Neural progenitor cell (in vitro differentiated cells): ENCODE results near the gene CFAP69. TPM values are rescaled to one million over a fixed set of nuclear protein-coding genes. Genes with fewer than 3 reads are reported as not detected.
A peak's percentile ranks its signal among the peaks of the same experiment; 100 is the strongest.

Experiments used
- DNase-seq: peaks from one replicate; pipeline ENCODE4 v3.0.0-alpha.2; 2016; ENCODE audit warnings: low spot score
- H2AFZ ChIP-seq: fragments of 200-600 bp; sonication (generic); replicated peaks from 2 replicates; pipeline ENCODE4 v1.6.1; 2016; ENCODE audit warnings: antibody characterized with exemption
- H3F3A ChIP-seq: fragments of 200-600 bp; sonication (generic); 2 replicates; pipeline ENCODE4 v1.6.1; 2016; ENCODE audit warnings: antibody characterized with exemption, low read depth
- H3K27ac ChIP-seq: fragments of 200-600 bp; sonication (generic); 2 replicates; pipeline ENCODE4 v1.5.1; 2016; ENCODE audit warnings: mild to moderate bottlenecking
- H3K27me3 ChIP-seq: fragments of 200-600 bp; sonication (generic); 2 replicates; pipeline ENCODE4 v1.6.1; 2016; ENCODE audit warnings: mild to moderate bottlenecking, moderate library complexity
- H3K36me3 ChIP-seq: fragments of 200-600 bp; sonication (generic); 2 replicates; pipeline ENCODE4 v1.5.1; 2016
- H3K4me1 ChIP-seq: fragments of 200-600 bp; sonication (generic); 2 replicates; pipeline ENCODE4 v1.6.1; 2016; ENCODE audit warnings: mixed run types
- H3K4me2 ChIP-seq: fragments of 200-600 bp; sonication (generic); 2 replicates; pipeline ENCODE4 v1.6.1; 2016
- H3K4me3 ChIP-seq: fragments of 200-600 bp; sonication (generic); 2 replicates; pipeline ENCODE4 v1.5.1; 2016
- H3K79me2 ChIP-seq: fragments of 200-600 bp; sonication (generic); 2 replicates; pipeline ENCODE4 v1.6.1; 2016; ENCODE audit warnings: low read depth
- H3K9ac ChIP-seq: fragments of 200-600 bp; sonication (generic); 2 replicates; pipeline ENCODE4 v1.6.1; 2016
- H3K9me3 ChIP-seq: fragments of 200-600 bp; sonication (generic); 2 replicates; pipeline ENCODE4 v1.5.1; 2016; ENCODE audit warnings: low read depth
- H4K20me1 ChIP-seq: fragments of 200-600 bp; sonication (generic); 2 replicates; pipeline ENCODE4 v1.6.1; 2016; ENCODE audit warnings: low read depth
- H3K27ac Mint-ChIP-seq: 3 replicates; pipeline ENCODE4 v1.8.0; 2021; ENCODE audit warnings: mixed read lengths
- H3K27me3 Mint-ChIP-seq: 2 replicates; pipeline ENCODE4 v1.8.0; 2022; ENCODE audit warnings: low read depth, mild to moderate bottlenecking, inconsistent platforms, moderate library complexity, mixed read lengths; ENCODE audit not compliant: insufficient read depth
- H3K36me3 Mint-ChIP-seq: 3 replicates; pipeline ENCODE4 v1.8.0; 2021; ENCODE audit warnings: mixed read lengths
- H3K4me1 Mint-ChIP-seq: 3 replicates; pipeline ENCODE4 v1.8.0; 2021; ENCODE audit warnings: mixed read lengths
- H3K4me3 Mint-ChIP-seq: 3 replicates; pipeline ENCODE4 v1.8.0; 2021; ENCODE audit warnings: mild to moderate bottlenecking, moderate library complexity, mixed read lengths
- H3K9me3 Mint-ChIP-seq: 3 replicates; pipeline ENCODE4 v1.8.0; 2020; ENCODE audit warnings: mixed read lengths
- CTCF ChIP-seq: fragments of 200-600 bp; sonication (generic); IDR thresholded peaks from 2 replicates; pipeline ENCODE4 v1.5.1; 2017; ENCODE audit warnings: antibody characterized with exemption, mild to moderate bottlenecking
- EZH2 ChIP-seq: fragments of 200-600 bp; sonication (generic); IDR thresholded peaks from 2 replicates; pipeline ENCODE4 v1.6.1; 2017; ENCODE audit warnings: antibody characterized with exemption, mild to moderate bottlenecking, moderate library complexity
- EZH2phosphoT487 ChIP-seq: fragments of 200-600 bp; sonication (generic); IDR thresholded peaks from 2 replicates; pipeline ENCODE4 v1.6.1; 2017; ENCODE audit warnings: antibody characterized with exemption
- total RNA-seq: library from RNA; depleted of rRNA; stranded (reverse); fragments of >200 nt; gene quantifications from 2 replicates; pipeline ENCODE4 v1.2.3, GENCODE V29; 2015; ENCODE audit warnings: low replicate concordance

Gene CFAP69
- total RNA-seq, 1 donor from 2014 or later = 4.8 TPM

GRCh38 chr7:90345016-90345415, 100.0 kb downstream of the CFAP69 start:
- Histone ChIP-seq H3K27ac (no peak overlapping the region), H3K36me3 (no peaks in the 10 kb centered on the region), H3K4me3 (peak overlapping the region; percentile 77), H2AFZ (peak overlapping the region; percentile 94), H3K9me3 (no peaks in the 10 kb centered on the region), H3K79me2 (peaks cover 34% of the 10 kb centered on the region), H3K4me1 (no peaks in the 10 kb centered on the region), H4K20me1 (no peaks in the 10 kb centered on the region), H3K9ac (no peak overlapping the region), H3K4me2 (peak overlapping the region; percentile 85), H3F3A (peaks cover 6% of the 10 kb centered on the region), H3K27me3 (no peaks in the 10 kb centered on the region)
- no peaks in the 10 kb centered on the region for H3K9me3 Mint-ChIP-seq
- H3K4me1 Mint-ChIP-seq = peaks cover 14% of the 10 kb centered on the region
- H3K27me3 Mint-ChIP-seq = no peaks in the 10 kb centered on the region
- no peak for DNase-seq
- TF ChIP-seq EZH2phosphoT487 = no peak
- no peak for TF ChIP-seq EZH2
- TF ChIP-seq CTCF = no peak
- no peaks in the 10 kb centered on the region for H3K36me3 Mint-ChIP-seq
- H3K27ac Mint-ChIP-seq = no peak overlapping the region
- H3K4me3 Mint-ChIP-seq = peak overlapping the region; percentile 96

GRCh38 chr7:90345595-90346335, 100.8 kb downstream of the CFAP69 start:
- DNase-seq = peak; percentile 44

GRCh38 chr7:90346336-90347125, 101.6 kb downstream of the CFAP69 start, which contains the start of gene GTPBP10:
Gene GTPBP10, plus strand, starts transcription at chr7:90346716. Its CDS starts 26 bp downstream, at chr7:90346742.
- H3K9me3 Mint-ChIP-seq = no peaks in the 10 kb centered on the region
- H3K27me3 ChIP-seq = no peaks in the 10 kb centered on the region
- DNase-seq = peak; percentile 96
- H4K20me1 ChIP-seq = no peaks in the 10 kb centered on the region
- no peaks in the 10 kb centered on the region for H3K9me3 ChIP-seq
- no peaks in the 10 kb centered on the region for H3K27me3 Mint-ChIP-seq
- no peak within 1 kb of the TSS for H3K27ac ChIP-seq
- H3K27ac Mint-ChIP-seq = peak within 1 kb of the TSS; percentile 86
- peak within 1 kb of the TSS; percentile 85 for H3K4me2 ChIP-seq
- H3K9ac ChIP-seq = peak within 1 kb of the TSS; percentile 84
- H3K4me1 ChIP-seq = no peaks in the 10 kb centered on the region
- peak within 1 kb of the TSS; percentile 94 for H2AFZ ChIP-seq
- peak within 1 kb of the TSS; percentile 77 for H3K4me3 ChIP-seq
- no peaks in the 10 kb centered on the region for H3K36me3 Mint-ChIP-seq
- H3F3A ChIP-seq = peaks cover 6% of the 10 kb centered on the region
- no peaks in the 10 kb centered on the region for H3K36me3 ChIP-seq
- TF ChIP-seq EZH2 = no peak
- peak; percentile 66 for TF ChIP-seq CTCF
- H3K4me3 Mint-ChIP-seq = peak within 1 kb of the TSS; percentile 96
- peaks cover 14% of the 10 kb centered on the region for H3K4me1 Mint-ChIP-seq
- H3K79me2 ChIP-seq = peaks cover 46% of the 10 kb centered on the region

More at GRCh38 chr7:90345595-90346335, 100.8 kb downstream of the CFAP69 start:
- no peaks in the 10 kb centered on the region for H3K9me3 Mint-ChIP-seq
- peak overlapping the region; percentile 70 for H3K9ac ChIP-seq
- no peaks in the 10 kb centered on the region for H3K9me3 ChIP-seq
- H3K27ac Mint-ChIP-seq = peak overlapping the region; percentile 86
- H3K4me1 Mint-ChIP-seq = peaks cover 14% of the 10 kb centered on the region
- H3K4me3 Mint-ChIP-seq = peak overlapping the region; percentile 96
- no peaks in the 10 kb centered on the region for H3K27me3 Mint-ChIP-seq
- no peaks in the 10 kb centered on the region for H3K36me3 Mint-ChIP-seq
- no peak for TF ChIP-seq EZH2phosphoT487
- no peak for TF ChIP-seq EZH2
- TF ChIP-seq CTCF = no peak
- no peak overlapping the region for H3K27ac ChIP-seq
- H2AFZ ChIP-seq = peak overlapping the region; percentile 94
- no peaks in the 10 kb centered on the region for H3K27me3 ChIP-seq
- H3K4me3 ChIP-seq = peak overlapping the region; percentile 77
- H3K79me2 ChIP-seq = peaks cover 41% of the 10 kb centered on the region
- peaks cover 6% of the 10 kb centered on the region for H3F3A ChIP-seq
- no peaks in the 10 kb centered on the region for H3K4me1 ChIP-seq
- H4K20me1 ChIP-seq = no peaks in the 10 kb centered on the region
- peak overlapping the region; percentile 85 for H3K4me2 ChIP-seq
- H3K36me3 ChIP-seq = no peaks in the 10 kb centered on the region
